ENCODE measurements around the gene RPS6KA5.
"Not testable (repeated sequence)": the region's sequence is repeated elsewhere in the genome, so short reads cannot be mapped to it uniquely, and the experiment has no call there.

RPS6KA5 gene

GRCh38 chr14:91040545-91040944 is 19.9 kb downstream of the RPS6KA5 start:
- no peak for TF ChIP-seq CTCF (IDR thresholded peaks at IDR 0.05; ENCODE audit: insufficient read depth, missing control alignments)
- FAIRE-seq (no peak), DNase-seq (ENCODE audit: insufficient read length, low spot score) (no peak)

DNA sequence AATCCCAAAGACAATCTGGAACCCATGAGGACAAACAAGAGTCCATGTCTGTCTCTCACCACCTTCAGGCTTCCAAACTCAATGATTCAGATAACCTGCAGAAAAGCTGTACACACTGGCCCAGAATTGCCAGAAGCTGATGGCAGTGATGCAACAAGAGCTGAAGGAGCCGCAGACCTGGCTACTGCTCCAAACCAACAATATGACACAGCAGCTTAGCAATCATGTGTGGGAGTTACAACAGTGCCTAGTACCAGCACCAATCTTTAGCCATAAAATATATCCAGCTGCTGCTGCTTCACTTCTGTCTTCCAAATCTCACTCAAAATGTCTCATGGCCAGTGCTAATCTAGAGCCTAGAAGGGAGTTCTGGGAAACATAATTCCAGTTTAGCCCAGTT is 22.0 kb downstream of the RPS6KA5 start:
- FAIRE-seq (no peak), DNase-seq (ENCODE audit: insufficient read length, low spot score) (no peak)
- no peak for TF ChIP-seq CTCF (IDR thresholded peaks at IDR 0.05; ENCODE audit: insufficient read depth, missing control alignments)

- FAIRE-seq, result no peak
- no peak for DNase-seq (ENCODE audit: insufficient read length, low spot score)
Observed at GRCh38 chr14:91036741-91037469, 23.5 kb downstream of the RPS6KA5 start.

DNA sequence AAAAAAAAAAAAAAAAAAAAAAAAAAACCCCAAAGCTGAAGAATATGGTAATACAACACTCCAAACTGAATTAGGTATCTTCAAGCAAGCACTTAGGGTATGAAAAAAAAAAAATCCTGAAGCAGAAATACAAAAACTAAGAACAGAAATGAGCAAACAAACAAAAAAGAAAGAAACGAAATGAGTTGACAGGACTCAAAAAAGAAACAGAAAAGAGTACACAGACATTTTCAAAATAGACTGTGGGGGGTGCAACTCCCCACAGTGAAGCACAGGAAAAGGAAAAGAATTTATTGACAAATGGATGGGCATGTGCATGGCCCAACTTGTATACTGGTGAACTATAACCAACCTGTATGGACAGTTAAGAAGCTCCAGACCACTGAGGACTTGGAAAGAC is 24.6 kb downstream of the RPS6KA5 start:
- FAIRE-seq (no peak), DNase-seq (ENCODE audit: insufficient read length, low spot score) (no peak)
- no peak for TF ChIP-seq CTCF (IDR thresholded peaks at IDR 0.05; ENCODE audit: insufficient read depth, missing control alignments)

More at GRCh38 chr14:91036741-91037469, 23.5 kb downstream of the RPS6KA5 start:
- TF ChIP-seq CTCF (IDR thresholded peaks at IDR 0.05; ENCODE audit: insufficient read depth, missing control alignments), result no peak

GRCh38 chr14:91034379-91034778 is 26.1 kb downstream of the RPS6KA5 start:
- not testable (repeated sequence) for DNase-seq (ENCODE audit: insufficient read length, low spot score); FAIRE-seq

DNA sequence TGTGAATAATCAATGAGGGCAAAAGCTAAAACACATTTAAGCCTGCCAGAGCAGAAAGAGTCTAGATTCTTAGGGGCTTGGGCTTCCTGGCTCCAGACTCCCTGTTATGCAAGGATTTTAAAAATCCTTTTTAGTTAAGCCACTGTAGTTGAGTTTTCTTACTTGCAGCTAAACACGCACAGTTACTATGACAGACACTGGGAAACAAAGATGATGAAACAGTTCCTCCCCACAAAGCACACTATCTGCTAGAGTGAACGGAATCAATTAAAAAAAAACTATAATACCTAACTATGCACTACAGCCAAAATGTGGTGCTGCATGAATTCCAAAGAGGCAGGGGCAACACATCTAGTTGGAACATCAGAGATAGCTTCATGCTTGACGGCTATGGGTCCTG is 28.2 kb downstream of the RPS6KA5 start:
- FAIRE-seq (no peak), DNase-seq (ENCODE audit: insufficient read length, low spot score) (no peak)
- no peak for TF ChIP-seq CTCF (IDR thresholded peaks at IDR 0.05; ENCODE audit: insufficient read depth, missing control alignments)

- no peak for TF ChIP-seq CTCF (IDR thresholded peaks at IDR 0.05; ENCODE audit: insufficient read depth, missing control alignments)
- DNase-seq (ENCODE audit: insufficient read length, low spot score) (no peak), FAIRE-seq (no peak)
Observed at GRCh38 chr14:91031666-91032065, 28.8 kb downstream of the RPS6KA5 start.

Measured in D721Med (cell line).